ENCODE data around the gene KMT2D.

GRCh38 chr12:49088932-49089330 is 28.3 kb upstream of the KMT2D start:
- TF ChIP-seq CTCF (IDR thresholded peaks at IDR 0.05 in 4 of 5, conservative IDR thresholded peaks at IDR 0.05 in 1 of 5) (no peak), POLR2A (IDR thresholded peaks at IDR 0.05) (no peak)
